K562 (cell line): ENCODE results near the gene PHETA1. TPM values are rescaled to one million over a fixed set of nuclear protein-coding genes. Genes with fewer than 3 reads are reported as not detected.
A peak's percentile ranks its signal among the peaks of the same experiment; 100 is the strongest.

Source experiments
- BMI1 ChIP-seq: fragments of 150-350 bp; IDR thresholded peaks from 2 replicates; pipeline ENCODE4 v1.6.1; 2014; ENCODE audit warnings: low read length
- CEBPG ChIP-seq, 3 experiments: fragments of 200-800 bp in 1 of 3; sonication (Bioruptor generic) in 1 of 3; sonication (generic) in 1 of 3; formaldehyde crosslinking in 1 of 3; IDR thresholded peaks in 2 of 3; conservative IDR thresholded peaks in 1 of 3; 2 replicates each; pipeline versions ENCODE4 v1.6.1 to v1.8.0; 2016 to 2022; ENCODE audit warnings: missing compliant biosample characterization in 2 of 3, missing genetic modification characterization in 2 of 3, mild to moderate bottlenecking in 1 of 3, missing genetic modification reagents in 1 of 3
- CREM ChIP-seq: IDR thresholded peaks from 2 replicates; pipeline ENCODE4 v1.6.1; 2014; ENCODE audit warnings: antibody characterized with exemption, low read depth
- DACH1 ChIP-seq: fragments of 450-650 bp; IDR thresholded peaks from 2 replicates; pipeline ENCODE4 v1.6.1; 2018; ENCODE audit not compliant: partially characterized antibody
- ESRRA ChIP-seq: fragments of 450-650 bp; IDR thresholded peaks from 2 replicates; pipeline ENCODE4 v1.6.1; 2014; ENCODE audit warnings: low read depth, mild to moderate bottlenecking, moderate library complexity, borderline replicate concordance
- HDAC2 ChIP-seq: fragments of 450-650 bp; IDR thresholded peaks from 2 replicates; pipeline ENCODE4 v1.6.1; 2016; ENCODE audit warnings: mild to moderate bottlenecking
- HNRNPH1 ChIP-seq: fragments of 200-400 bp; formaldehyde crosslinking; optimal IDR thresholded peaks from 2 replicates; pipeline ENCODE3; 2017; ENCODE audit warnings: low read depth, mild to moderate bottlenecking, low read length, moderate library complexity
- L3MBTL2 ChIP-seq: fragments of 450-650 bp; IDR thresholded peaks from 2 replicates; pipeline ENCODE4 v1.6.1; 2016; ENCODE audit warnings: mild to moderate bottlenecking, moderate library complexity
- MYNN ChIP-seq, 2 experiments: sonication (generic); formaldehyde crosslinking in 1 of 2; IDR thresholded peaks; 2 replicates each; pipeline versions ENCODE4 v1.5.0 to v1.6.1; 2016 to 2020; ENCODE audit warnings: antibody characterized with exemption in 1 of 2, missing genetic modification reagents in 1 of 2
- NR1H2 ChIP-seq: sonication (generic); formaldehyde crosslinking; IDR thresholded peaks from 2 replicates; pipeline ENCODE4 v1.4.0; 2020; ENCODE audit warnings: mild to moderate bottlenecking, missing genetic modification reagents
- PHTF2 ChIP-seq: fragments of 250-450 bp; sonication (Bioruptor Pico); IDR thresholded peaks from 2 replicates; pipeline ENCODE4 v1.5.0; 2021; ENCODE audit warnings: mild to moderate bottlenecking
- RBM39 ChIP-seq: fragments of 200-400 bp; formaldehyde crosslinking; optimal IDR thresholded peaks from 2 replicates; pipeline ENCODE3; 2018; ENCODE audit warnings: low read depth, low read length
- SMARCA4 ChIP-seq: fragments of 450-650 bp; IDR thresholded peaks from 2 replicates; pipeline ENCODE4 v1.6.1; 2016
- ZFP30 ChIP-seq: fragments of 250-450 bp; sonication (Bioruptor Pico); IDR thresholded peaks from 2 replicates; pipeline ENCODE4 v1.8.0; 2022; ENCODE audit warnings: moderate library complexity, mild to moderate bottlenecking, inconsistent platforms, borderline replicate concordance
- ZNF140 ChIP-seq: fragments of 250-450 bp; sonication (Bioruptor Pico); IDR thresholded peaks from 2 replicates; pipeline ENCODE4 v1.8.0; 2021; ENCODE audit warnings: moderate library complexity, mild to moderate bottlenecking, inconsistent platforms
- ZNF197 ChIP-seq: fragments of 200-800 bp; sonication (Bioruptor generic); IDR thresholded peaks from 2 replicates; pipeline ENCODE4 v1.6.1; 2016; ENCODE audit warnings: low read depth, missing genetic modification characterization, missing compliant biosample characterization
- ZNF274 ChIP-seq: IDR thresholded peaks from 2 replicates; pipeline ENCODE4 v1.6.1; 2011; ENCODE audit warnings: low read depth, mild to moderate bottlenecking, low read length, moderate library complexity, borderline replicate concordance
- ZNF431 ChIP-seq: sonication (generic); formaldehyde crosslinking; IDR thresholded peaks from 2 replicates; pipeline ENCODE4 v1.8.0; 2022; ENCODE audit warnings: mild to moderate bottlenecking, missing genetic modification reagents
- ZNF778 ChIP-seq: fragments of 450-650 bp; formaldehyde crosslinking; IDR thresholded peaks from 2 replicates; pipeline ENCODE4 v1.4.0; 2020; ENCODE audit warnings: mild to moderate bottlenecking, moderate library complexity
- polyA plus RNA-seq, 8 experiments: library from polyadenylated mRNA; depleted of rRNA in 4 of 8; stranded (reverse) in 5 of 8; unstranded in 3 of 8; fragments of >200 nt; fragmentation: Nextera tagmentation in 2 of 8; fragmentation: Illumina TruSeq in 1 of 8; extraction: Ambion mirVana in 2 of 8; extraction: Trizol in 1 of 8; gene quantifications; 2 replicates each; pipeline versions ENCODE4 v1.2.1 to v1.2.3, GENCODE V29; 2011 to 2014; ENCODE audit warnings: inconsistent platforms in 1 of 8, missing spikeins in 1 of 8
- total RNA-seq, 7 experiments: library from RNA; depleted of rRNA in 6 of 7; stranded (reverse); fragments of >200 nt in 6 of 7; fragmentation: Illumina TruSeq in 2 of 7; extraction: Trizol in 2 of 7; gene quantifications; 2 replicates each; pipeline versions ENCODE4 v1.2.1 to v1.2.3, GENCODE V29; 2011 to 2021; ENCODE audit warnings: low replicate concordance in 1 of 7
- TF ChIP-seq, protein P1 (sequence below), 2 experiments: fragments of 250-450 bp in 1 of 2; fragments of 450-650 bp in 1 of 2; sonication (Bioruptor Pico) in 1 of 2; IDR thresholded peaks; 2 replicates each; pipeline versions ENCODE4 v1.6.1 to v1.8.0; 2016 to 2021; ENCODE audit warnings: mild to moderate bottlenecking in 2 of 2, moderate library complexity in 2 of 2, missing compliant biosample characterization in 1 of 2, missing genetic modification characterization in 1 of 2
- TF ChIP-seq, protein P2 (sequence below): conservative IDR thresholded peaks from 2 replicates; pipeline ENCODE4 v1.6.1; 2011; ENCODE audit warnings: low read depth, mild to moderate bottlenecking, low read length; ENCODE audit not compliant: control insufficient read depth
- TF ChIP-seq, protein P3 (sequence below): sonication (generic); formaldehyde crosslinking; IDR thresholded peaks from 2 replicates; pipeline ENCODE4 v1.8.1; 2023; ENCODE audit warnings: mild to moderate bottlenecking, missing genetic modification reagents
- TF ChIP-seq, protein P4 (sequence below): fragments of 250-450 bp; sonication (Bioruptor Pico); IDR thresholded peaks from 2 replicates; pipeline ENCODE4 v1.9.0; 2021; ENCODE audit warnings: mild to moderate bottlenecking, inconsistent platforms

Gene PHETA1
- total and polyA plus RNA-seq, 9 of the 15 experiments (the other 6 are each of a cell fraction or from before 2014, with no cell fraction given) = 0.03 to 12.4 (median 3.0) TPM

DNA sequence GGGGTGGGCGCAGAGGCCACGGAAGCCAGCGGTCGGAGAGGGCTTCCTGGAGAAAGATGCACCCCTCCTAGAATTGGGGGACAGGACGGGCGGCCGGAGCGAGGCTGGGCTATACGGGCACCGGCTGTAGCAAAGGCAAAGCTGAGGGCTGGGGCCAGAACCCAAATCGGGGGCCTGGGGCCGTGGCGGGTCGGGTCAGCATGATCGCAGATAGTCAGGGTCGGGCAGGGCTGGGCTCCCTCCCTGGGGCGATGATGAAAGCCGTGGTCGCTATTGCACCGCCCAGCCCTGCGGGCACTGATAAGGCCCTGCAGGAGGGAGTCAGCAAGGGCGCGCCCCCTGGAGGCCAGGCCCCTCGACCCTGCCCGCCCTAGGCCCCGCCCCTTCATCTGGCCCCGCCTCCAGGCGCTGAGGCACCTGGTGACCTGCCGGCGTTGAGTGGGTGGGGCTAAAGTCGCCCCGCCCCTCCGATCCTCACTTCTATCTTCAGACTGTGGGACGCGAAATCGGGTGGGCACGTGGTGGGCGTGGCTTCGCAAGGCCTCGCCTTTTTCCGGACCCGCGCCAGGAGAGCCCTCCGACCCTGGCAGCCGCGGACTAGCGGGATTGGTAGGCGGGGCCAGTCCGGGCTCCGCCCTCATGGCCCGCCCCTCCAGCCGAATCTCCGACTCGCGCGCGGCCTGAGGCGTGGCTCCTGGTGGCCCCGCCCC is 36.4 kb upstream of the PHETA1 start (continued):
- TF ChIP-seq, protein P1, sequence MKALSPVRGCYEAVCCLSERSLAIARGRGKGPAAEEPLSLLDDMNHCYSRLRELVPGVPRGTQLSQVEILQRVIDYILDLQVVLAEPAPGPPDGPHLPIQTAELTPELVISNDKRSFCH (CRISPR knock-in tag; IDR thresholded peaks at IDR 0.05) = no peak
- TF ChIP-seq, protein P1 (tag; IDR thresholded peaks at IDR 0.05) = peak; percentile 44; the same call in 1 of the 2 replicates
- TF ChIP-seq, protein P2, sequence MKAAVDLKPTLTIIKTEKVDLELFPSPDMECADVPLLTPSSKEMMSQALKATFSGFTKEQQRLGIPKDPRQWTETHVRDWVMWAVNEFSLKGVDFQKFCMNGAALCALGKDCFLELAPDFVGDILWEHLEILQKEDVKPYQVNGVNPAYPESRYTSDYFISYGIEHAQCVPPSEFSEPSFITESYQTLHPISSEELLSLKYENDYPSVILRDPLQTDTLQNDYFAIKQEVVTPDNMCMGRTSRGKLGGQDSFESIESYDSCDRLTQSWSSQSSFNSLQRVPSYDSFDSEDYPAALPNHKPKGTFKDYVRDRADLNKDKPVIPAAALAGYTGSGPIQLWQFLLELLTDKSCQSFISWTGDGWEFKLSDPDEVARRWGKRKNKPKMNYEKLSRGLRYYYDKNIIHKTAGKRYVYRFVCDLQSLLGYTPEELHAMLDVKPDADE = peak; percentile 76; the same call in 1 of the 2 replicates
- TF ChIP-seq ESRRA (peak; percentile 87), RBM39 (no peak), ZNF778 (CRISPR knock-in tag) (no peak), ZNF274 (no peak), ZNF197 (CRISPR knock-in tag) (no peak), MYNN (IDR thresholded peaks at IDR 0.05) (peak; percentile 86; the same call in 1 of the 2 replicates), MYNN (CRISPR knock-in tag; IDR thresholded peaks at IDR 0.05) (no peak), BMI1 (no peak), HDAC2 (peak; percentile 54; the same call in 1 of the 2 replicates), DACH1 (no peak), ZNF431 (CRISPR knock-in tag) (no peak), ZNF140 (CRISPR knock-in tag) (no peak), L3MBTL2 (peak; percentile 75), PHTF2 (CRISPR knock-in tag) (no peak), ZFP30 (CRISPR knock-in tag) (no peak), SMARCA4 (peak; percentile 59), HNRNPH1 (no peak), CEBPG (CRISPR knock-in tag; IDR thresholded peaks at IDR 0.05) (peak; percentile 100), CEBPG (tag; conservative IDR thresholded peaks at IDR 0.05 in 1 of 2, IDR thresholded peaks at IDR 0.05 in 1 of 2) (peak; percentile 97 to 98), CREM (peak; percentile 77), NR1H2 (CRISPR knock-in tag) (no peak)
- TF ChIP-seq, protein P3, sequence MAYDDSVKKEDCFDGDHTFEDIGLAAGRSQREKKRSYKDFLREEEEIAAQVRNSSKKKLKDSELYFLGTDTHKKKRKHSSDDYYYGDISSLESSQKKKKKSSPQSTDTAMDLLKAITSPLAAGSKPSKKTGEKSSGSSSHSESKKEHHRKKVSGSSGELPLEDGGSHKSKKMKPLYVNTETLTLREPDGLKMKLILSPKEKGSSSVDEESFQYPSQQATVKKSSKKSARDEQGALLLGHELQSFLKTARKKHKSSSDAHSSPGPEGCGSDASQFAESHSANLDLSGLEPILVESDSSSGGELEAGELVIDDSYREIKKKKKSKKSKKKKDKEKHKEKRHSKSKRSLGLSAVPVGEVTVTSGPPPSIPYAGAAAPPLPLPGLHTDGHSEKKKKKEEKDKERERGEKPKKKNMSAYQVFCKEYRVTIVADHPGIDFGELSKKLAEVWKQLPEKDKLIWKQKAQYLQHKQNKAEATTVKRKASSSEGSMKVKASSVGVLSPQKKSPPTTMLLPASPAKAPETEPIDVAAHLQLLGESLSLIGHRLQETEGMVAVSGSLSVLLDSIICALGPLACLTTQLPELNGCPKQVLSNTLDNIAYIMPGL (CRISPR knock-in tag) = no peak
- TF ChIP-seq, protein P4, sequence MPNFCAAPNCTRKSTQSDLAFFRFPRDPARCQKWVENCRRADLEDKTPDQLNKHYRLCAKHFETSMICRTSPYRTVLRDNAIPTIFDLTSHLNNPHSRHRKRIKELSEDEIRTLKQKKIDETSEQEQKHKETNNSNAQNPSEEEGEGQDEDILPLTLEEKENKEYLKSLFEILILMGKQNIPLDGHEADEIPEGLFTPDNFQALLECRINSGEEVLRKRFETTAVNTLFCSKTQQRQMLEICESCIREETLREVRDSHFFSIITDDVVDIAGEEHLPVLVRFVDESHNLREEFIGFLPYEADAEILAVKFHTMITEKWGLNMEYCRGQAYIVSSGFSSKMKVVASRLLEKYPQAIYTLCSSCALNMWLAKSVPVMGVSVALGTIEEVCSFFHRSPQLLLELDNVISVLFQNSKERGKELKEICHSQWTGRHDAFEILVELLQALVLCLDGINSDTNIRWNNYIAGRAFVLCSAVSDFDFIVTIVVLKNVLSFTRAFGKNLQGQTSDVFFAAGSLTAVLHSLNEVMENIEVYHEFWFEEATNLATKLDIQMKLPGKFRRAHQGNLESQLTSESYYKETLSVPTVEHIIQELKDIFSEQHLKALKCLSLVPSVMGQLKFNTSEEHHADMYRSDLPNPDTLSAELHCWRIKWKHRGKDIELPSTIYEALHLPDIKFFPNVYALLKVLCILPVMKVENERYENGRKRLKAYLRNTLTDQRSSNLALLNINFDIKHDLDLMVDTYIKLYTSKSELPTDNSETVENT (CRISPR knock-in tag) = no peak
